Pancreas (tissue), 10 donors: ENCODE data around the gene RBBP8. TPM values are rescaled to one million over a fixed set of nuclear protein-coding genes. Genes with fewer than 3 reads are reported as not detected.

ENCODE experiments used
- ATAC-seq, 4 donors: fragments of 200-7000 bp; cut with Tn5 transposase; one replicate each; pipeline versions ENCODE4 v1.8.0 to v1.9.1; 2020; ENCODE audit warnings: mild to moderate bottlenecking in 4 of 4, moderate library complexity in 4 of 4
- DNase-seq, 6 donors: peaks; one replicate each; pipeline ENCODE4 v3.0.0-alpha.2; 2020
- FAIRE-seq: peaks from 2 replicates; lab custom pipeline; 2012; peaks lifted over from hg19 to GRCh38; lab: Jason Lieb, UNC
- H3K27ac ChIP-seq, 4 donors: fragments of 200-600 bp; sonication (generic); 1 replicate in 3 of 4; 2 replicates in 1 of 4; pipeline versions ENCODE4 v1.5.0 to v1.8.0; 2020
- H3K27me3 ChIP-seq, 4 donors: fragments of 200-600 bp; one replicate each; pipeline ENCODE4 v1.8.0; 2021
- H3K36me3 ChIP-seq, 3 donors: fragments of 200-600 bp; sonication (generic) in 1 of 3; one replicate each; pipeline versions ENCODE4 v1.5.0 to v1.8.0; 2020 to 2021
- H3K4me1 ChIP-seq, 3 donors: fragments of 200-600 bp; one replicate each; pipeline ENCODE4 v1.8.0; 2021
- H3K4me3 ChIP-seq, 4 donors: fragments of 200-600 bp; sonication (generic) in 2 of 4; one replicate each; pipeline versions ENCODE4 v1.5.0 to v1.8.0; 2020 to 2021
- H3K9me3 ChIP-seq, 4 donors: fragments of 200-600 bp; one replicate each; pipeline ENCODE4 v1.8.0; 2021
- WGBS, 2 donors: extraction: QIAGEN DNeasy Blood & Tissue Kit; methylation state at CpG; one replicate each; pipeline ENCODE4 v1.1.7; 2013; 5-methylcytosine and 5-hydroxymethylcytosine counted together
- intact Hi-C, 3 donors: fragments of 100-400 bp; cut with DNase I; formaldehyde crosslinking; loops; one replicate each; pipeline versions ENCODE4 v1.11.1 to v1.14.2; 2022
- polyA plus RNA-seq, 2 donors: library from polyadenylated mRNA; stranded (reverse); fragments of 200-250 nt; gene quantifications; one replicate each; pipeline ENCODE4 v1.2.3, GENCODE V29; 2013
- total RNA-seq, 6 donors: library from RNA; stranded (reverse); fragmentation: NEBNext Ultra II Directional in 4 of 6; extraction: Animal tissue kit (Norgen Biotek cat#: 25700) in 4 of 6; gene quantifications; one replicate each; pipeline versions ENCODE4 v1.2.1 to v1.2.4, GENCODE V29; 2021 to 2023
- TF ChIP-seq, protein P1 (sequence below), 4 donors: fragments of 200-600 bp; sonication (generic) in 3 of 4; IDR thresholded peaks; one replicate each; pipeline versions ENCODE4 v1.5.0 to v1.8.0; 2021; ENCODE audit warnings: antibody characterized with exemption in 4 of 4
- donor health status: healthy with polysubstance abuse.
- donor health status: DM: no; HTN: no; CAD: no; lungs with moderate emphysema.
- donor health status: DM: no; HTN: no; CAD: no.
- donor health status: control.
- donor health status: control.
- donor health status: Bipolar disorder and iron deficiency.
- donor health status: DM: yes; HTN: yes; CAD: no.
- donor health status: DM: no; HTN: no; CAD: no.
- donor health status: DM: no; HTN: no; CAD: no.
- donor health status: DM: yes; HTN: yes; CAD: no.

Gene RBBP8
- total and polyA plus RNA-seq, 8 donors, result 10.9 to 32.7 (median 19.0) TPM

GRCh38 chr18:22928339-22928738 lies 4.8 kb upstream of the RBBP8 start:
- Histone ChIP-seq H3K4me1 (peaks cover 13 to 21% (median 14%) of the 10 kb centered on the region in 3 donors), H3K36me3 (no peaks in the 10 kb centered on the region), H3K4me3 (no peak overlapping the region), H3K27me3 (no peaks in the 10 kb centered on the region), H3K27ac (peak overlapping the region in 1 of 4 donors; percentile 5), H3K9me3 (no peaks in the 10 kb centered on the region)
- no peak for FAIRE-seq
- no peak for ATAC-seq
- DNase-seq, result no peak
- intact Hi-C loops, result loop anchor here in 1 of 3 donors (10.0 kb wide), 1 partner anchor 54 kb away; no protein-coding TSS in a partner anchor
- TF ChIP-seq, protein P1, sequence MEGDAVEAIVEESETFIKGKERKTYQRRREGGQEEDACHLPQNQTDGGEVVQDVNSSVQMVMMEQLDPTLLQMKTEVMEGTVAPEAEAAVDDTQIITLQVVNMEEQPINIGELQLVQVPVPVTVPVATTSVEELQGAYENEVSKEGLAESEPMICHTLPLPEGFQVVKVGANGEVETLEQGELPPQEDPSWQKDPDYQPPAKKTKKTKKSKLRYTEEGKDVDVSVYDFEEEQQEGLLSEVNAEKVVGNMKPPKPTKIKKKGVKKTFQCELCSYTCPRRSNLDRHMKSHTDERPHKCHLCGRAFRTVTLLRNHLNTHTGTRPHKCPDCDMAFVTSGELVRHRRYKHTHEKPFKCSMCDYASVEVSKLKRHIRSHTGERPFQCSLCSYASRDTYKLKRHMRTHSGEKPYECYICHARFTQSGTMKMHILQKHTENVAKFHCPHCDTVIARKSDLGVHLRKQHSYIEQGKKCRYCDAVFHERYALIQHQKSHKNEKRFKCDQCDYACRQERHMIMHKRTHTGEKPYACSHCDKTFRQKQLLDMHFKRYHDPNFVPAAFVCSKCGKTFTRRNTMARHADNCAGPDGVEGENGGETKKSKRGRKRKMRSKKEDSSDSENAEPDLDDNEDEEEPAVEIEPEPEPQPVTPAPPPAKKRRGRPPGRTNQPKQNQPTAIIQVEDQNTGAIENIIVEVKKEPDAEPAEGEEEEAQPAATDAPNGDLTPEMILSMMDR (IDR thresholded peaks at IDR 0.05), result no peak
- 94 to 98% methylated on average over 3 of the region's 3 CpGs for WGBS, 2 donors

GRCh38 chr18:22930089-22930713 lies 2.9 kb upstream of the RBBP8 start:
- ATAC-seq, result peak; percentile 32 to 64 (median 60)
- H3K27me3 ChIP-seq, result no peaks in the 10 kb centered on the region
- intact Hi-C loops, result no loop called here
- H3K36me3 ChIP-seq, result no peaks in the 10 kb centered on the region
- H3K4me3 ChIP-seq, result no peak overlapping the region
- peak; percentile 81 for FAIRE-seq
- peaks cover 4 to 19% (median 13%) of the 10 kb centered on the region in 3 donors for H3K4me1 ChIP-seq
- WGBS, 2 donors, result 64 to 77% methylated on average over 2 of the region's 2 CpGs
- peak; percentile 61 to 79 (median 76) for DNase-seq
- H3K9me3 ChIP-seq, result no peaks in the 10 kb centered on the region
- TF ChIP-seq, protein P1 (IDR thresholded peaks at IDR 0.05), result peak; percentile 31 to 74 (median 58)
- H3K27ac ChIP-seq, result no peak overlapping the region

GRCh38 chr18:22932885-22933205 lies 283 bp upstream of the RBBP8 start:
- WGBS, 2 donors, result 1 to 2% methylated on average over 17 of the region's 17 CpGs
- ATAC-seq, result peak; percentile 19 to 49 (median 40)
- peak overlapping the region; percentile 52 to 92 (median 68) for H3K4me3 ChIP-seq
- peak overlapping the region; percentile 86 to 96 (median 90) for H3K27ac ChIP-seq
- no peaks in the 10 kb centered on the region for H3K27me3 ChIP-seq
- peaks cover 0 to 11% (median 8%) of the 10 kb centered on the region in 3 donors for H3K4me1 ChIP-seq
- H3K9me3 ChIP-seq, result no peaks in the 10 kb centered on the region
- TF ChIP-seq, protein P1 (IDR thresholded peaks at IDR 0.05), result no peak
- FAIRE-seq, result no peak
- intact Hi-C loops, result no loop called here
- H3K36me3 ChIP-seq, result no peaks in the 10 kb centered on the region
- DNase-seq, result no peak

- DNase-seq (no peak), FAIRE-seq (no peak), ATAC-seq (peak in 2 of 4 donors; percentile 11 to 29)
- peak overlapping the region in 3 of 4 donors; percentile 89 to 96 (median 90) for H3K27ac ChIP-seq
- H3K4me1 ChIP-seq, result peaks cover 0 to 11% (median 8%) of the 10 kb centered on the region in 3 donors
- peaks cover 0 to 5% (median 0%) of the 10 kb centered on the region in 3 donors for H3K36me3 ChIP-seq
- TF ChIP-seq, protein P1 (IDR thresholded peaks at IDR 0.05), result no peak
- no peaks in the 10 kb centered on the region for H3K27me3 ChIP-seq
- WGBS, 2 donors, result 12 to 13% methylated on average over 16 of the region's 16 CpGs
- H3K4me3 ChIP-seq, result peak overlapping the region; percentile 52 to 92 (median 68)
- H3K9me3 ChIP-seq, result no peaks in the 10 kb centered on the region
- intact Hi-C loops, result no loop called here
Observed at GRCh38 chr18:22933966-22934423, 867 bp downstream of the RBBP8 start.

- DNase-seq, result no peak
- Histone ChIP-seq H3K9me3 (no peaks in the 10 kb centered on the region), H3K36me3 (peaks cover 0 to 7% (median 0%) of the 10 kb centered on the region in 3 donors), H3K27ac (no peak overlapping the region), H3K4me3 (no peak overlapping the region), H3K27me3 (no peaks in the 10 kb centered on the region), H3K4me1 (peaks cover 0 to 8% (median 5%) of the 10 kb centered on the region in 3 donors)
- 76 to 95% methylated on average over 1 of the region's 1 CpG for WGBS, 2 donors
- FAIRE-seq, result no peak
- TF ChIP-seq, protein P1 (IDR thresholded peaks at IDR 0.05), result no peak
- intact Hi-C loops, result no loop called here
- no peak for ATAC-seq
Observed at GRCh38 chr18:22934789-22935188, 1.7 kb downstream of the RBBP8 start.
